Activated CD8-positive, alpha-beta memory T cell treated with anti-CD3 and anti-CD28 coated beads for 1 hour (primary cell): ENCODE measurements around the gene DYRK1A.

Source experiments
- DNase-seq, 2 donors: peaks; one replicate each; pipeline ENCODE4 v3.0.0-alpha.2; 2020; ENCODE audit warnings: low read depth in 1 of 2; ENCODE audit errors: extremely low read depth in 1 of 2

DYRK1A gene

DNA sequence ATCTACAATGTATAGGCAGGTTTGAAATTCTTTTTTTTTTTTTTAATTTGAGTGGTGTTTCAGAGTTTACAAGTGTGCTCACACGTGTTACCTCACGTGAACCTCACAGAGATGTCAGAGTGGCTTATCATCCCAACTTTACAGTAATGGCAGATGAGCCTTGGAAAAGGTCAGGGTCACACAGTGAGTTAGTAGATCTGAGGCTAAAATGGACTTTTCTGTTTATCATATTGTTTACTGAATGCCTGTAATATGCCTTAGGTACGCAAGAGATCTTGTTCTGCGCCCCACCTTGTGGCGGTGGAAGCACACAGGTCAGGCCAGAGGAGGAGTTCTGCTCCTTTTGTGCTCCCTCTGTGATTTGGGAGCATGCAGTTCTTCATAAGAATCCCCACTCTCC, 80.0 kb downstream of the DYRK1A start:
- no peak for DNase-seq

DNA sequence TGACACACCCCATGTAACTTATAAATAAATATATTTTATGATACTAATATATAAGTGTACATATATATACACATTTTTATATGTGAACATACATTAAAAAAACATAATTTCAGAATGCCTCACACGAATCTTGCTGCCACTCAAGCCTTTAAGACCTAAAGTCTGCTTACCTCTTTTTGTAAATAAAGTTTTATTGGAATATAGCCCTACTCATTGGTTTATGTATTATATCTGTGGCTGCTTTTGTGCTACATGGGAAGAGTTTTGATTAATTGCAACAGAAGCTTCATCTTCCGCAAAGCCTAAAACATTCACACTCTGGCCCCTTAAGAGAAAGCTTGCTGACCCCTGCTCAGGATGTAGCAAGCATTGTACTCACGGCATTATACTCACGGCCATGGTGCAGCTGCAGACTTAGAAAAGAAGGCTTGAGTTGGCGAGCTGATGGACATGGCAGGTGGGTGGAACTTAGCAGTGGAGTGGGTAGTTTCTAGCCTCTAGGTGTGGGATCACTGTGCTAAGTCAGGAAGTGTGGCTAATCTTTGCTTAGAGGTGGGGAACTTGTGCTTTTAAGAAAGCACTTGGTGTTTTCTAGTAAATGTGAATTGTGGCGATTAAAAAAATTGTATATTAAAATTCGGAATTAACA, 80.8 kb downstream of the DYRK1A start:
- no peak for DNase-seq

DNA sequence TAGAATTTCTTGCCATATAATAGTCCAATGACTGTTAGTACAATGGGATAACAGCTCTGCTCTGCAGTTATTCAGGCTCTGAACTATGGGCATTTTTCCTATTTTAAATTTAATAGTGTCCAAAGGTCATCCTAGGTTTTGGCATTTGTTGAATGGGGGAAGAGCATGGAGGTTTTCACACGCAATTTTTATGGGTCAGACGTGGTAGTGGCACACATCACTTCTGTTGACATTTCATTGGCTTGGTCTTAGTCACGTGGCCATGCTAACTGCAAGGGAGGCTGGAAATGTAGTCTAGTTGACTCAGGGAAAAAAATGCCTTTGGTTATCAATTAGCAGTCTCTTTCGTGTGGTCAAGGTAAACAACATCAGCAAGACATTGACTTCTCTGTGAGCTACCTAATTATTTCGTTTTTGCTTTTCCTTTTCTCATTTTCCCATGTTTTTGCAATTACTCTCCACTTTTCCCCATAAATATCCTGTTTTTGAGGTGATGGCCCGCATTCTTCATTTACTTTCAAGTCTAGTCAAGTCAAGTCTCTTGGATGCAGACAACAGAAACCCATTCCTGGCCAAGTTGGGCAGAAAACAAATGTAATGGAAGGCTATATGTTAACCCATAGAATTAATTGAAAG, 82.8 kb downstream of the DYRK1A start:
- no peak for DNase-seq

DNA sequence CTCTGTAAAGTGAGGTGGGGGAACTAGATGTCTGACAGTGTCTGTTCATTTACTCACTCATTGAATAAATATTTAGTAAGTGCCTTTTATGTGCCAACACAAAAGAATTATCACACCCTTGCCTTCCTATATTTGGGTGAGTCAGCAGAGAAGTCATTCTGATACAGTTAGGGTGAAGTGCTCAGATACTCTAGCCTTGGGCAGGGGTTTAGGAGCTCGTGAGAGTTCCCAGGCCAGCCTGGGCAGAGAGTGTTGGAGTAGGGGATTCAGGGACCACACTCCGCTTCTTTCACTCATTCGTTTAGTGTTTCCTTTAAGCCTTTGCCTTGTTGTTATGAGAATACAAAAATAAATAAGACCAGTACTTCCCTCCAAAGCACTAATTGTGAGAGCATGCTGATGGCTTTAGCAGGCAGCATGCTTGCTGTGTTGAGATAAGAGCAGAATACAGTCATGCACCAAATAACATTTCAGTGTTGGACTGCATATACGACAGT, 83.9 kb downstream of the DYRK1A start:
- DNase-seq: no peak

DNA sequence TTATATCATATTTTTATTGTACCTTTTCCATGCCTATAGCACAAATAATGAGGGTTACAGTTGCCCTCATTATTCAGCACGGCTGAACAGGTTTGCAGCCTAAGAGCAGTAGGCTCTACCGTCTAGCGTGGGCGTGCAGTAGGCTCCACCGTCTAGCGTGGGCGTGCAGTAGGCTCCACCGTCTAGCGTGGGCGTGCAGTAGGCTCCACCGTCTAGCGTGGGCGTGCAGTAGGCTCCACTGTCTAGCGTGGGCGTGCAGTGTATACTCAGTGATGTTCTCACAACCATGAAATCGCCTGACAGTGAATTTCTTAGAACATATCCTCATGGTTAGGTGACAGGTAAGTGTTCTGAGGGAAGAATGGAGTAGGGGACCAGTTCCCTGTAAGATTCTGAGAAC, 84.9 kb downstream of the DYRK1A start:
- DNase-seq: no peak

DNA sequence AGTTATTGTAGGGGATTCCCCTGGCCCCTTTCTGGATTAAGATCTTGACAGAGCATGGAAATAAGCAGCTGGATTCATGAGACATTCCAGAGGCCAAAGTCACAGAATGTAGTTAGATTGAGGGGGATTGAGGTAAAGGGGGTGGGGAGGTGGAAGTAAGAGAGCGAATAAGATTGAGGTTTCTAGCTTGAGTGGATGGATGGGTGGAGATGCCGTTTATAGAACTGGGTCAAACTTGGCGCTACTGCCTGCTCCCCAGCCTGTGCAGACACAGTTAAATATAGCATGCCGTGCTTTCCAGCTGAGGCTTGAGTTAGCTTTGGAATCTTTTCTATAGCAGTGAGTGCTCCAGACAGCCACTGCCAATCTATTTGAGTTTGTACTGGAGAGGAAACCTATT, 85.7 kb downstream of the DYRK1A start:
- no peak for DNase-seq

DNA sequence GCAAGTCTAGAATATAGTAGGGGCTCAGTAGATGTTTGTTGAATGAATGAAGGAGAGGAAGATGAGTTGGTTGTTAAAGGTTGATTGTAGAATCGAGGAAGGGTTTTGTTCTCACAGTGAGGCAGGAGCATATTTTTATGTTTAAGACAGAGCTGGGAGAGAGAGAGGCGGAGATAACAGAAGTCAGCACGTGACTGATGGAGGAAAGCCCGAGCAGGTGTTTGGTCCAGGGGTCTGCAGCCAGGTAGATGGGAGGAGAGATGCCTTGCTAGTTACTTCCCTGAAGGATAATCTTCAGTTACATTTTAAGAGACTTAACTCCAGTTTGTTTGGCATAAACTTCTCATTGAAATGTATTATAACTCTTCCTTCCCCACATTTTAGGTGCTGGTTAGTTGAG, 86.8 kb downstream of the DYRK1A start:
- DNase-seq: no peak

DNA sequence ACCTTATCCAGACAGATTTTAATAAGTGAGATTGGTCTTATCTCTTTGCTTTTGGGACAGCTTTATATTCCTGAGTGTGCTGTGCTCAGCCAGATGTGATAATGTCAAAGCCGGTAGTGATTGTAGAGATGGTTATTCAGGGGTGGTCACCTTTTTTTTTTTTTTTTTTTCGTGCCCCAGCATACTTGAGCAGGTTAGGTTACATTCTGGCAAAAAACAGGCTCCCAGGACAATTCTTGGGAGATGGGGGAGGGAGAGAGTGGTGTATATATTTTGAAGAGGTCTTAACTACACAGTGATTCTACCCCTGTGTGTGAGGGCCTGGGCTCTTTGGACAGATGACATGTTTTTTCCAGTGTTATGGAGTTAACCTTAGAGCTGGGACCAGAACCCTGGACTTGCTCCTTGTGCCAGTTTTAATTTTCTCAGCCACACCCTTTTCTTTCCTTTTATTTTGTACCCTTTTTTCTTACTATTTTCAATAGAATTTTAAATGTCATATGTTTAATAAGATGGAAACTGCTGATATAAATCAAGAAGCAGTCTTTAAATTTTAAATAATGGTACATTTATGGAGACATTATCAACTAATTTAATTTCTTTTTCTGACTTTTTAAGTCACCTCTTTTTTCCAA, 88.4 kb downstream of the DYRK1A start:
- no peak for DNase-seq

DNA sequence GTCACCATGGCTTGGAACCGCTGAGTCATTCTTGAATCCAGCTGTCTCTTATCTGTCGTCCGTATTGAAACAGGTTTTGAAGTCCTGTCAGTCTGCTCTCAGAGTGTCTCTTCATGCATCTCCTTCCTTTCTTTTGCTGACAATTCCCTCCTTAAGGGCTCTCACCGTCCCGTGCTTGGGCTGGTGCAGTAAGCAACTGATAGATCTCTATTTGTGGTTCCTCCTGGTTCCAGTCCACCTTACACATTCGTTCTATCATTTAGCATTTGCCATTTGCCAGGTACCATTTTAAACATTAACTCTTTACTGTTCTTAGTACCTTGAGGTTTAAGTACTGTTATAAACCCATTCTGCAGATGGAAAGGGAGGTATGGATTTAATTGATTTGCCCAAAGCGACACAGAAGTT, 88.9 kb downstream of the DYRK1A start:
- no peak for DNase-seq

DNA sequence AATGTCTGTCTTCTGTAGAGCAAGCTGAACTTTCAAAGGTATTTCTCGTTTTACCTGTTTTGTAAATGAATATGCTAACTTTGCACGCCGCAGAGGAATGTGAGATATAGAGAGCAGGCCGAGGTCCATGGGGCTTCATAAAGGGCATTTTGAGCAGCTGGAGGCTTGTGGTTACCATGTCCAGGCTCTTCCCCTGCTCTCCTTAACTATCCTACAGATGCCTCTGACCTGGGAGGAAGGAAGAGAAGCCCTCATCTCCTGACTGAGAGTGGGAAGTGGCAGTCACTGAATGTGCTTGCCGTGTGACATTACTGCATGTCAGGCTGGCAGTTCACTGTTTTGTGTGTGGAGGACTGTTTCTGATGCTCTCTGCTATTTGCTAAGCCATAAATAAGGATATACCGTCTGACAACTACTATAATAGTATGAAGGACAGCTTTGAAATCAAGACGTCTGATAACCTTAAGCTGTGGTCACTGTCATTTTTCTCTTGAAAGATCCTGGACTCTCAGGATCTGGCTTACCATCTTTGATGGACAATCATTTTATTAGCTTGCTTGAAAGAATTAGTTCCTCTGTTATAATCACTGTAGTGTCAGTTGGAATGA, 92.2 kb downstream of the DYRK1A start:
- no peak for DNase-seq

DNA sequence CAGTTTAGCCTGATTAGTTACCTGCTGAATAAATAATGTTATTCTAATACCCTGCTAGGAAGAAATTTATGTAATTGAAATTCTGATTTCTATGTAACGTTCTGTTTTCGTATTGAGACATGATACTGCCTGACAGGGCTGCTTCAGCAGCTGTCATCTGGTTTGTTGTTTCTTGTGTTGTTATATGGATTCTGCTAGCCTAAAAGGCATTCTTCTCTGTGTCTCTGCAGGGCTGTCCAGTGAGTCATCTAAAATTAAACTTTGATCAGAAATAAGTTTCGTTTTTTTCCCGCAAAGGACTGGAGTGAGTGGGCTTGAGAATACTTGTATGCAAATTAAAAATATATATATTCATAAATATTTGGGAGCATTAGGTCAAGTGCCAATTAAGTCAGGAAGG, 93.0 kb downstream of the DYRK1A start:
- no peak for DNase-seq

DNA sequence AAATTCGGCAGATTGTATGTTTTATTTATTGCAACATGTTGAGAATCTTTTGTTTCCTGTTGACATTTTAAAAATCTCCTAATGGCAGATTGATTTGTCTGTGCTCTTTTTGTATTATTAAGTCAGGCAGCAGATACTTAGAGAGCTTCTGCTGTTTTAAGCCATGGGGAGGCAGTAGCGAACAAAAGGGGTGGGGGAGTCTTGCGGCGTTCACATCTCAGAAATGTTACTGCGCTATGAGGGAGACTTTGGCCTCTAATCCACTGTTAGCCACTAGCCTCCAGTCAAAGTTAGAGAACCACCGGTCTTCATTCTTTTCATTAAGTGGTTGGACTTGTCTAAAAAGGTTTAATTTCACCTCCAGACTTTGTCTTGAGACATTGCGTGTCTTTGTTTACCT, 93.6 kb downstream of the DYRK1A start:
- no peak for DNase-seq

DNA sequence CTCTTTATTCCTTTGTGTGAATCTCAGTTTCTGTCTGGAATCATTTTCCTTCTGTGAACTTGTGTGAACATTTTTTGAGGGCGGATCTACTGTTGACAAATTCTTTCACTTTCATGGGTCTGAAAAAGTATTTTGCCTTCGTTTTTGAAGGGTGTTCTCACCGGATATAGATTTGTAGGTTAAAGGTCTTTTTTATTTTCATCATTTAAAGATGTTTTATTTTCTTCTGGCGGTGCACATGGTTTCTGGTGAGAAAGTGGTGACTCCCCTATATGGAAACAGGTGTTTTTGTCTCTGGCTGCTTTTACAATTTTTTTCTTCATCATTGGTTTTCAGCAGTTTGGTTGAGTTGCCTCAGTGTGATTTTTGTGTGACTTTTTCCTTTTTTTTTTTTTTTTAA, 94.9 kb downstream of the DYRK1A start:
- no peak for DNase-seq

DNA sequence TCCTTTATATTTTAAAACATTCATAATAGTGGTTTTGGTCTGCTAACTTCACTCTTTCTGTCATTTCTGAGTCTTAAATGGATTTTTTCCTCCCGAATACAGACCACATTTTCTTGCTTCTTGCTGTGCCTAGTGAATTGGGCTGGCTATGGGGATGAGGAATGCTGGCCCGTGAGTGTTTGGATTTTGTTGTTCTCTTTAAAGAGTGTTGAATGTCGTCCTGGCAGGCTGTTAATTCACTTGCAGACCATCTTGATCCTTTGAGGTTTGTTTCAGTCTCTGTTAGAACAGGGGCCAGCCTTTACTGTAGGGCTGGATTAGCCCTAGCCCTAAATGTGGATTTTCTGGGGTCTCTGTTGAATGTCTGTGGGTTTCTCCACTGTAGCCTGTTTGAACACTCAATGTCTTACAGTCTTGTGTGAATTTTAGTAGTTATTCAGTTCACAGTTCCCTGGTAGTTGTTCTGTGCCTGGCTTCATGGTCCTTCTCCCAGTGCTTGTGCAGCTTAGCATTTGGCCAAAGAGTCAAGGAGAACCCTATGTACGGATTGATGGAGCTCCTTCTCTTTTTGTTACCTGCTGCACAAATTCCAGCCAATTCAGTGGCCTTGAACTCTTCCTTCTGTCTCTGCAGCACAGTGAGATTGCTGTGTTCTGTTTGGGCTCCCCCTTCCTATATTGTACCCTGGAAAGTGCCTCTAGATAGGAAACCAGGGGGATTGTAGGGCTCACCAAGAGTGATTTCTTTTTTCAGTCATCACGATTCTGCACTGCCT, 95.7 kb downstream of the DYRK1A start:
- DNase-seq: no peak

DNA sequence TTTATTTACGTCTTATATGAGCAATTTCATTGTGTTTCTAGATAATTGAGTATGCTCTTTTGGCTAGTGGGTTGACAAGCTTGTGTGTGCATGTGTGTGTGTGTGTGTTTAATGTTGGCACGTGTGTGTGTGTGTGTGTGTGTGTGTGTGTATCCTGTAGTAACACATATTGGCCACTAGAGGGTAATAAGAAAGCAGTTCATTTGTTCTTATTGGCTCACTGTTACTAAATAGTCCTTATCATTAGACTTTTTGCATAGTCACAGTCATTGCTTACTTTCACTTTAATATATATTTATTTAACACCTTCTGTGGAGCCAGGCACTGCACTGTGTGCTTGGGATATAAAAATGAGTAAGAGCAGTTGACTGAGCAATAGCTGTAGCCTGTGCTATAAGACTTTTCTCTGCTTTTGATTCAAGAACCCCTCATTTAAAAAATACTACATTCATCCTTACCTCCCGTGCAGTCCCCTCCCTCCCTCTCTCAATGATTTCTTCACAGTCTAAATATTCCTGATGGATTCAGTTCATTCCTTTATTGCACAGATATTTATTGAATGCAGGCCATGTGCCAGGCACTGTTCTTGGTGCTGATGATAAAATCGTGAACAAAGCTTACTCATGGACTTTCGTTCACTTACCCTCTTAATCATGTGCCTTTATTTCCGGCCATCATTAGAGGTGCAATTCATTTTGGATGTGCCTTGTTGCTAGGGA, 96.7 kb downstream of the DYRK1A start:
- DNase-seq: no peak

DNA sequence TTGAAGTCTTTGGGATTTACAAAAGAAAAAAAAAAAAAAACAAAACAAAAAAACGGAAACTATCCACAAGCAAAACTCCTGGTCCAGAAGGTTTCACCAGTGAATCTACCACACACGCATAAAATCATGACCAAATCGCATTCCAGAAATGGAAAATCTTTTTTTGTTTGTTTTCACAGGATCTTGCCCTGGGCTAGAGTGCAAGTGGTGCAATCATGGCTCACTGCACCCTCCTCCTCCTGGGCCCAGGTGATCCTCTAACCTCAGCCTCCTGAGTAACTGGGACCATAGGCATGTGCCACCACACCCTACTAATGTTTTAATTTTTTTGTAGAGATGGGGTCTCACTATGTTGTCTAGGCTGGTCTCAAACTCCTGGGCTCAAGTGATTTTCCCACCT, 100.5 kb downstream of the DYRK1A start:
- no peak for DNase-seq

DNA sequence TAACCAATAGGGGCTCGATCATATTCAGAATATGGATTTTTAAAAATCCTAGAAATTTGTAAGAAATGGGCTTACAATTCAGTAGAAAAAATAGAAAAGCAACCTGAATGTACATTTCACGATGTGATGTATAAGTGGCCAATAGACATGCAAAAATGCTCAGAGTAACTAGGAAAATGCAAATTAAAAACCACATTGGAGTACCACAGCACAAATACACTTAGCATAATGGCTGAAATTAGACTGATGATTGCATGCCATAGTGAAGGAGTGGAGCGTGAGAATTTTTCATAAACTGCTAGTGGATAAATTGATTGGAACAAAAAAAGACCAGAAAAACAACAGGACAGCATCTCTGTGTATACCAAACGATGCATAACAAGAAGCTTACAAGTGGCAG, 102.3 kb downstream of the DYRK1A start:
- no peak for DNase-seq

DNA sequence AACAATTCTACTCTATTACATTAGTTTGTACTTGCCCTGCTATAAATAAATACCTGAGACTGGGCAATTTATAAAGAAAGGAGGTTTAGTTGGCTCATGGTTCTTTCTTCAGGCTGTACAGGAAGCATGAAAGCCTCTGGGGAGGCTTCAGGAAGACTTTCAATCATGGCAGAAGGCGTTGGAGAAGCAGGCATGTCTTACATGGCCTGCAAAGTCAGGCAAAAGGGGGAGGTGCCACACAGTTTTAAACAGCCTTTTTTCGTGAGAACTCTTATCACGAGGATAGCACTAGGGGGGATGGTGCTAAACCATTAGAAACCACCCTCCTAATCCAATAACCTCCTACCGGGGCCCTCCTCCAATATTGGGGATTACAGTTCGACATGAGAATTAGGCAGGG, 102.9 kb downstream of the DYRK1A start:
- no peak for DNase-seq

DNA sequence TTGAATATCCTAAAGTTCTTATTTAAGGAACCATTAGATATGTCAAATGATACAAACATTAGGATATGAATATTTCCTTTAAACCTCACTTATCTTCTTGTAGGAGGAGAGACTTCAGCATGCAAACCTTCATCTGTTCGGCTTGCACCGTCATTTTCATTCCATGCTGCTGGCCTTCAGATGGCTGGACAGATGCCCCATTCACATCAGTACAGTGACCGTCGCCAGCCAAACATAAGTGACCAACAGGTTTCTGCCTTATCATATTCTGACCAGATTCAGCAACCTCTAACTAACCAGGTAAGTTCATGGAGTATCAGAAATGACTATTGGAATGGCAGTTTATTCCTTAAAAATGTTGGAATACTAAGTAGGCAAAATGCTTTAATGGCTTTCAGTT, 106.0 kb downstream of the DYRK1A start:
- DNase-seq: no peak

DNA sequence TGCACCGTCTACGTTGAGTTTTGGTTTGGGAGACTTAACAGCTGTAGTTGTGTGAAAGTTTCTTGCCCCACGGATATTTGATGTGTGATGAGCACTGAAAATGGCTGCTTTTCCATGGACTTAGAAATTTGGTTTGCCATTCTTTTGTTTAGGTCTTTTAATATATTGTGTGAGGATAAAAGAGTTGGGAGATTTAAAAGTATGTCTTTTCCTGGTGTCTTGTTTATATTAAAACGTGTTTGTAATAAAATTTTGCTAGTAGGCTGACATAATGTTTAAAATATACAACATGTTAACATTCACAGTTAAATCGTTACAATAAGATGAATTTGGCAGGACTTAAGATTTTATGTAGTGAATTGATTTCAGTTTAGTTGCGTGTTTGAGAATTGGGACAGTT, 106.9 kb downstream of the DYRK1A start:
- no peak for DNase-seq

DNA sequence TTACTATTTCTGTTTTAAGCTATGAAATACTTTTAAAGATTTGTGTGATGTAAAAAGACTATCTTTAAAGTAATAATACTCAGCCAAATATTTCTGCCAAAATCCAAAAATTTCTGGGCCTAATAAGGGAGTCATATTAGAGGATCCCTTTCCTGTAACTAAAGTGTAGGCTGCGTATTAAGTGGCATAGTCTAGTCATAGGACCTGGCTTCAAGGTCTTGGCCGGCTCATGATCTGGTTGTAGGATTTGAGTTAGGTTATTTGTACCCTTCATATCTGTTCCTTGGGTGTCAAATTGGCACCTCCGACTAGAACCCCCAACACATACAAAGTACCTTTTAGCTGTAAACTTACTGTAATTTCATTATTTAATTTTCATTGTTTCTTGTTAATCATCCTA, 107.8 kb downstream of the DYRK1A start:
- no peak for DNase-seq
